Sigmoid colon (tissue), 7 donors: ENCODE measurements around the gene PRKCZ. TPM values are rescaled to one million over a fixed set of nuclear protein-coding genes. Genes with fewer than 3 reads are reported as not detected.

ENCODE experiments used
- DNase-seq: peaks from one replicate; pipeline ENCODE4 v3.0.0-alpha.2; 2019
- H3K27ac ChIP-seq, 4 donors: fragments of 200-600 bp; sonication (generic); one replicate each; pipeline ENCODE4 v1.5.1; 2016 to 2019; ENCODE audit warnings: mild to moderate bottlenecking in 1 of 4
- H3K27me3 ChIP-seq, 3 donors: fragments of 200-600 bp; sonication (generic); one replicate each; pipeline ENCODE4 v1.5.1; 2019; ENCODE audit warnings: mild to moderate bottlenecking in 1 of 3
- H3K36me3 ChIP-seq, 4 donors: fragments of 200-600 bp; sonication (generic); one replicate each; pipeline ENCODE4 v1.5.1; 2016 to 2019
- H3K4me1 ChIP-seq, 4 donors: fragments of 200-600 bp; sonication (generic); one replicate each; pipeline ENCODE4 v1.5.1; 2017 to 2019
- H3K4me3 ChIP-seq, 4 donors: fragments of 200-600 bp; sonication (generic); one replicate each; pipeline ENCODE4 v1.5.1; 2017 to 2019; ENCODE audit warnings: mild to moderate bottlenecking in 2 of 4, moderate library complexity in 1 of 4
- H3K9me3 ChIP-seq, 4 donors: fragments of 200-600 bp in 3 of 4; sonication (generic) in 3 of 4; one replicate each; pipeline versions ENCODE4 v1.5.1 to v1.6.1; 2013 to 2019
- EP300 ChIP-seq, 4 donors: sonication (generic); formaldehyde crosslinking; IDR thresholded peaks; one replicate each; pipeline ENCODE4 v1.6.1; 2017; ENCODE audit warnings: antibody characterized with exemption in 4 of 4
- POLR2A ChIP-seq, 2 donors: fragments of 450-650 bp; IDR thresholded peaks; one replicate each; pipeline ENCODE4 v1.6.1; 2016; ENCODE audit warnings: antibody characterized with exemption in 2 of 2, mild to moderate bottlenecking in 2 of 2, moderate library complexity in 2 of 2
- POLR2AphosphoS5 ChIP-seq, 4 donors: sonication (generic); formaldehyde crosslinking; IDR thresholded peaks; one replicate each; pipeline ENCODE4 v1.6.1; 2017; ENCODE audit warnings: antibody characterized with exemption in 4 of 4
- WGBS, 2 donors: extraction: QIAGEN DNeasy Blood & Tissue Kit; methylation state at CpG; one replicate each; pipeline ENCODE4 v1.1.7; 2013; 5-methylcytosine and 5-hydroxymethylcytosine counted together
- intact Hi-C: fragments of 100-400 bp; cut with DNase I; formaldehyde crosslinking; loops from one replicate; pipeline ENCODE4 v1.15.1; 2023
- polyA plus RNA-seq, 3 donors: library from polyadenylated mRNA; stranded (reverse); fragments of 200-250 nt; gene quantifications; one replicate each; pipeline ENCODE4 v1.2.3, GENCODE V29; 2013
- total RNA-seq, 4 donors: library from RNA; depleted of rRNA; stranded (reverse); fragments of >200 nt; gene quantifications; one replicate each; pipeline ENCODE4 v1.1.0, GENCODE V29; 2016
- TF ChIP-seq, protein P1 (sequence below), 4 experiments: fragments of 450-650 bp in 3 of 4; fragments of 200-600 bp in 1 of 4; IDR thresholded peaks; one replicate each; pipeline ENCODE4 v1.5.1; 2016 to 2019; ENCODE audit warnings: antibody characterized with exemption in 4 of 4, mild to moderate bottlenecking in 3 of 4, moderate library complexity in 2 of 4
- donor health status: healthy with polysubstance abuse.
- donor health status: Bipolar disorder and iron deficiency.
- donor health status: healthy.

PRKCZ gene
- total and polyA plus RNA-seq, 7 donors = 1.4 to 52.9 (median 4.8) TPM

DNA sequence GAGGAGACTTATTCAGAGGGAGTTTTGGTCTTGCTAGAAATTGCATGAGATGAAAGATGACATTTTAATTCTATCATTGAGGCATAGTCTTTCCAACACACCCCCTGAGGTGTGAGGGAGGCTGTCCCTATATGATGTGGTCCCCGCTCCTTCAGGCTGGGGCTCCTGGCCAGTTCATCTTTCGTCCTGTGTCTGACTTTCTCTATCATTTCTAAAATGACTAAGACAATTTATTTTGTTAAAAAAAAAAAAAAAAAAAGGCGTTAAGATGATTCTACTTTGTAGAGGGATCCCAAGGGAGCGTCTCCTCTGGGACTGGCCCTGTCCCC, 50.5 kb downstream of the PRKCZ start:
- Histone ChIP-seq H3K4me3 (no peak overlapping the region), H3K4me1 (no peaks in the 10 kb centered on the region), H3K27me3 (no peaks in the 10 kb centered on the region), H3K9me3 (peaks cover 0 to 4% (median 0%) of the 10 kb centered on the region in 4 donors), H3K36me3 (no peaks in the 10 kb centered on the region), H3K27ac (no peak overlapping the region)
- intact Hi-C loops = no loop called here
- 87 to 90% methylated on average over 4 of the region's 4 CpGs for WGBS, 2 donors
- DNase-seq = no peak
- TF ChIP-seq POLR2AphosphoS5 (IDR thresholded peaks at IDR 0.05) = no peak
- no peak for TF ChIP-seq POLR2A (IDR thresholded peaks at IDR 0.05)
- TF ChIP-seq, protein P1, sequence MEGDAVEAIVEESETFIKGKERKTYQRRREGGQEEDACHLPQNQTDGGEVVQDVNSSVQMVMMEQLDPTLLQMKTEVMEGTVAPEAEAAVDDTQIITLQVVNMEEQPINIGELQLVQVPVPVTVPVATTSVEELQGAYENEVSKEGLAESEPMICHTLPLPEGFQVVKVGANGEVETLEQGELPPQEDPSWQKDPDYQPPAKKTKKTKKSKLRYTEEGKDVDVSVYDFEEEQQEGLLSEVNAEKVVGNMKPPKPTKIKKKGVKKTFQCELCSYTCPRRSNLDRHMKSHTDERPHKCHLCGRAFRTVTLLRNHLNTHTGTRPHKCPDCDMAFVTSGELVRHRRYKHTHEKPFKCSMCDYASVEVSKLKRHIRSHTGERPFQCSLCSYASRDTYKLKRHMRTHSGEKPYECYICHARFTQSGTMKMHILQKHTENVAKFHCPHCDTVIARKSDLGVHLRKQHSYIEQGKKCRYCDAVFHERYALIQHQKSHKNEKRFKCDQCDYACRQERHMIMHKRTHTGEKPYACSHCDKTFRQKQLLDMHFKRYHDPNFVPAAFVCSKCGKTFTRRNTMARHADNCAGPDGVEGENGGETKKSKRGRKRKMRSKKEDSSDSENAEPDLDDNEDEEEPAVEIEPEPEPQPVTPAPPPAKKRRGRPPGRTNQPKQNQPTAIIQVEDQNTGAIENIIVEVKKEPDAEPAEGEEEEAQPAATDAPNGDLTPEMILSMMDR (IDR thresholded peaks at IDR 0.05) = no peak
- no peak for TF ChIP-seq EP300 (IDR thresholded peaks at IDR 0.05)

DNA sequence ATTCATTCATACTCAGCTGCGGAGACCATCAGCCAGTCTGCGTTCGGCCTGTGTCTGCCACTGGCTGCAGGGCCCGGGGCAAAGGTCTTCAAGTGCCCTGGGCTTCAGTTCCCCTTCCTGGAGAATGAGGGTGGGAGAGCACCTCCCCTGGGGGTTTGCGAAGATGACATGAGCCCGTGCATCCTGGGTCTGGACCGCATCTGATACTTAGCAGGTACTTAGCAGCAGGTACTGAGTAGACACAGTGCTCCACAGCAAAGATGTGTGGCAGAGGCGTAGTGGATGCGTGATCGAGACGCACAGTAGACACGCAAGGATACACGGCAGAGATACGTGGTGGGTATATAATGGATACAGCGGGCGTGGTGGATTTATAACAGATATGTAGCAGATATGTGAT, 51.3 kb downstream of the PRKCZ start:
- Histone ChIP-seq H3K27me3 (no peaks in the 10 kb centered on the region), H3K36me3 (no peaks in the 10 kb centered on the region), H3K27ac (no peak overlapping the region), H3K4me1 (no peaks in the 10 kb centered on the region), H3K9me3 (peaks cover 0 to 4% (median 0%) of the 10 kb centered on the region in 4 donors), H3K4me3 (no peak overlapping the region)
- WGBS, 2 donors = 92 to 95% methylated on average over 16 of the region's 16 CpGs
- TF ChIP-seq POLR2A (IDR thresholded peaks at IDR 0.05) (no peak), POLR2AphosphoS5 (IDR thresholded peaks at IDR 0.05) (no peak), EP300 (IDR thresholded peaks at IDR 0.05) (no peak)
- TF ChIP-seq, protein P1 (IDR thresholded peaks at IDR 0.05) = no peak
- no peak for DNase-seq
- intact Hi-C loops = no loop called here

DNA sequence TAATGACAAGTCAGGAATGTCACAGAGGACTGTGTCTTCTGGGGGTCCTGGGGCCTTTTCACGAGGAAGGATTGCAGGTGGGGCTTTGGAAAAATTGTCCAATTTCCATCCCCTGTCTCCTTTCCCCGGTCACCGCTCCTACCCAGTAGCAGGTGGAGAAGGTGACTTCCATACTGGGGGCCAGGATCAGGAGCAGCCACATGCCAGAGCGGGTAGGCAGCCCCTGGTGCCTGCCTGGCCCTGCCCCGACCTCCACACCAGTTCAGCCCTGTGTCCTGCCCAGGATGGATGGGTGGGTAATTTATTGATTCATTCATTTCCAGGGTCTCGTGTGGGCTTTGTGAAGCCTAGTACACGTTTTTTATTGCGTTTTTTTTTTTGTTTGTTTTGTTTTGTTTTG, 51.7 kb downstream of the PRKCZ start:
- H3K36me3 ChIP-seq = no peaks in the 10 kb centered on the region
- intact Hi-C loops = no loop called here
- TF ChIP-seq POLR2AphosphoS5 (IDR thresholded peaks at IDR 0.05) (no peak), POLR2A (IDR thresholded peaks at IDR 0.05) (no peak), EP300 (IDR thresholded peaks at IDR 0.05) (no peak)
- TF ChIP-seq, protein P1 (IDR thresholded peaks at IDR 0.05) = no peak

DNA sequence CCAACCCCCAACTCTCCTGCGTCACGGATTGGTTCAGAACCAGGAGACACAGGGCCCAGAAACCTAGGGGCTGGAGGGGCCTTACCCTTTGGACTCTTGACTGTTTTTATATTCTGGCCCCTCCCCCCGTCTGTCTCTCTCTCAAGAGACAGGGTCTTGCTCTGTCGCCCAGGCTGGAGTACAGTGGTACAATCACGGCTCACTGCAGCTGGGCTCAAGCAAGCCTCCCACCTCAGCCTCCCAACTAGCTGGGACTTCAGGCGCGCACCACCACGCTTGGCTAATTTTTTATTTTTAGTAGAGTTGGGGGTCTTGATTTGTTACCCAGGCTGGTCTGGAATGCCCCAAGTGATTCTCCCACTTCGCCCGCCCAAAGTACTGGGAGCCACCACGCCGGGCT, 52.5 kb downstream of the PRKCZ start:
- H3K4me1 ChIP-seq = no peaks in the 10 kb centered on the region
- H3K27ac ChIP-seq = no peak overlapping the region
- no peaks in the 10 kb centered on the region for H3K27me3 ChIP-seq
- intact Hi-C loops = no loop called here
- no peak for DNase-seq
- H3K36me3 ChIP-seq = no peaks in the 10 kb centered on the region
- H3K4me3 ChIP-seq = no peak overlapping the region
- TF ChIP-seq, protein P1 (IDR thresholded peaks at IDR 0.05) = no peak
- TF ChIP-seq POLR2A (IDR thresholded peaks at IDR 0.05) = no peak
- no peak for TF ChIP-seq POLR2AphosphoS5 (IDR thresholded peaks at IDR 0.05)
- no peaks in the 10 kb centered on the region for H3K9me3 ChIP-seq
- 94 to 95% methylated on average over 12 of the region's 12 CpGs for WGBS, 2 donors

More for the DNA sequence above, 51.7 kb downstream of the PRKCZ start:
- no peak for DNase-seq
- peaks cover 0 to 4% (median 0%) of the 10 kb centered on the region in 4 donors for H3K9me3 ChIP-seq
- no peak overlapping the region for H3K27ac ChIP-seq
- WGBS, 2 donors = 85 to 92% methylated on average over 8 of the region's 8 CpGs
- H3K4me1 ChIP-seq = no peaks in the 10 kb centered on the region
- no peaks in the 10 kb centered on the region for H3K27me3 ChIP-seq
- no peak overlapping the region for H3K4me3 ChIP-seq

DNA sequence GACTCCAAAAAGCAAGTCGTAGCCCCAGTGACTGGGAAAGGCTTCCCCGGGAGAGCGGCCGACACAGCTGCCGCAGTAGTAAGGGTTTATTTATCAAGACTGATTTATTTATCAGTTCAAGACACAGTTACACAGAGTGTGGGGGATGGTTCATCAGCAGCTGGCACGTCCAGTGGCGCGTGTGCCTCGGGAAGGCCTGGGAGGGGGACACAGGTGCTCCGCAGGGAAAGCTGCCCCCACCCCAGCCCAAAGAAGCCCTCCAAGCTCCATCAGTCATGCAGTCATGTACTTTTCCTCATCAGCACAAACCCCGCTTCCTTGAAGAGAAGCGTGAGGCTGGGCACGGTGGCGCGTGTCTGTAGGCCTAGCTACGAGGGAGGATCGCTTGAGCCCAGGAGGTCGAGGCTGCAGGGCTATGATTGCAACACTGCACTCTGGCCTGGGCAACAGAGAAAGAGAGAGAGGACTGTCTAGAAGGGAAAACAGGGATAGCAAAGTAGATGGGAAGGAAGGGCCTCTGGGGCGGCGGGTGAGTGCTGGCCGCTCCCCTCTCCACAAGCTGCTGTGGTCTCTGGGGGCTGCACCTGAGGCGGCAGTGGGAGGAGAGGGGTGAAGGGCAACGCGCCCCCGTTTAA, 53.2 kb downstream of the PRKCZ start:
- Histone ChIP-seq H3K9me3 (no peaks in the 10 kb centered on the region), H3K4me1 (no peaks in the 10 kb centered on the region), H3K27me3 (no peaks in the 10 kb centered on the region), H3K4me3 (no peak overlapping the region), H3K27ac (no peak overlapping the region), H3K36me3 (no peaks in the 10 kb centered on the region)
- TF ChIP-seq POLR2A (IDR thresholded peaks at IDR 0.05) = no peak
- TF ChIP-seq, protein P1 (IDR thresholded peaks at IDR 0.05) = no peak
- TF ChIP-seq POLR2AphosphoS5 (IDR thresholded peaks at IDR 0.05) = no peak
- TF ChIP-seq EP300 (IDR thresholded peaks at IDR 0.05) = no peak
- DNase-seq = no peak
- intact Hi-C loops = no loop called here
- 88 to 93% methylated on average over 25 of the region's 25 CpGs for WGBS, 2 donors
